SK-N-MC (cell line): ENCODE data around the gene FAM120A.
"Not testable (repeated sequence)": the region's sequence is repeated elsewhere in the genome, so short reads cannot be mapped to it uniquely, and the experiment has no call there.

ENCODE experiments used
- DNase-seq: peaks from one replicate; pipeline ENCODE4 v3.0.0-alpha.2; 2011; ENCODE audit warnings: low read depth, low spot score
- H3K27ac ChIP-seq: fragments of 200-600 bp; sonication (generic); 2 replicates; pipeline ENCODE4 v1.5.1; 2016; ENCODE audit warnings: mixed run types
- H3K36me3 ChIP-seq: fragments of 200-600 bp; sonication (generic); 2 replicates; pipeline ENCODE4 v1.6.1; 2017; ENCODE audit warnings: antibody characterized with exemption, low read length, mixed read lengths; ENCODE audit not compliant: insufficient read depth
- H3K4me3 ChIP-seq: fragments of 200-600 bp; sonication (generic); 2 replicates; pipeline ENCODE4 v1.5.1; 2016
- H3K9ac ChIP-seq: fragments of 200-600 bp; sonication (generic); 2 replicates; pipeline ENCODE4 v1.8.0; 2017; ENCODE audit warnings: mixed run types, mixed read lengths; ENCODE audit not compliant: insufficient read length
- H3K9me3 ChIP-seq: fragments of 200-600 bp; sonication (generic); 2 replicates; pipeline ENCODE4 v1.6.1; 2017; ENCODE audit warnings: low read depth, mild to moderate bottlenecking, antibody characterized with exemption, low read length, moderate library complexity, mixed read lengths
- EZH2 ChIP-seq: fragments of 200-600 bp; sonication (generic); IDR thresholded peaks from one replicate; pipeline ENCODE4 v1.6.1; 2017; ENCODE audit warnings: antibody characterized with exemption
- FOXP2 ChIP-seq: optimal IDR thresholded peaks from 2 replicates; pipeline ENCODE3; 2011; ENCODE audit warnings: mild to moderate bottlenecking, moderate library complexity; ENCODE audit not compliant: insufficient read depth; ENCODE audit errors: extremely low read length, control extremely low read depth
- POLR2AphosphoS5 ChIP-seq: IDR thresholded peaks from 2 replicates; pipeline ENCODE4 v1.6.1; 2012; ENCODE audit warnings: mild to moderate bottlenecking, low read depth, low read length, borderline replicate concordance

The FAM120A gene

DNA sequence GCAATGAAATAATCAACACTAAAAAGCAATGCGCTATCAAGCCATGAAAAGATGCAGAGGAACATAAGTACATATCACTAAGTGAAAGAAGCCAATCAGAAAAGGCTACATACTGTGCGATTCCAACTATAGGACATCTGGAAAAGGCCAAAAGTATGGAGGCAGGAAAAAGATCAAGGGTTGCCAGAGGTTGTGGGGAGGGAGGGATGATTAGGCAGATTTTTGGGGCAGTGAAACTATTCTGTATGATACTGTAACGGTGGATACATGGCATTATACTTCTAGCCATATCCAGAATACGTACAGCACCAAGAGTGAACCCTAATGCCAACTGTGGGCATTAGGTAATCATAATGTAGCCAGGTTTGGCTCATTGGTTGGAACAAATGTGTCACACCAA, 51.9 kb downstream of the FAM120A start:
- Histone ChIP-seq H3K36me3 (peaks cover 40% of the 10 kb centered on the region), H3K4me3 (no peak overlapping the region), H3K9ac (no peak overlapping the region), H3K9me3 (no peaks in the 10 kb centered on the region), H3K27ac (no peak overlapping the region)
- DNase-seq: no peak
- TF ChIP-seq EZH2 (no peak), POLR2AphosphoS5 (no peak)

GRCh38 chr9:93505541-93506132, 54.2 kb downstream of the FAM120A start:
- no peak for TF ChIP-seq POLR2AphosphoS5
- no peak for TF ChIP-seq EZH2
- no peak for TF ChIP-seq FOXP2
- Histone ChIP-seq H3K9ac (no peak overlapping the region), H3K36me3 (peaks cover 21% of the 10 kb centered on the region), H3K4me3 (no peak overlapping the region), H3K9me3 (no peaks in the 10 kb centered on the region), H3K27ac (no peak overlapping the region)
- DNase-seq: no peak

- no peaks in the 10 kb centered on the region for H3K9me3 ChIP-seq
- TF ChIP-seq FOXP2: no peak
- no peak for TF ChIP-seq POLR2AphosphoS5
- no peak for TF ChIP-seq EZH2
- no peak overlapping the region for H3K27ac ChIP-seq
- no peak overlapping the region for H3K9ac ChIP-seq
- H3K4me3 ChIP-seq: no peak overlapping the region
- H3K36me3 ChIP-seq: peaks cover 12% of the 10 kb centered on the region
- DNase-seq: no peak
Measured at GRCh38 chr9:93507768-93508167, 56.3 kb downstream of the FAM120A start.

GRCh38 chr9:93508207-93508606, 56.7 kb downstream of the FAM120A start:
- no peak for DNase-seq
- Histone ChIP-seq H3K9ac (no peak overlapping the region), H3K9me3 (no peaks in the 10 kb centered on the region), H3K27ac (no peak overlapping the region), H3K36me3 (peaks cover 7% of the 10 kb centered on the region), H3K4me3 (no peak overlapping the region)
- no peak for TF ChIP-seq FOXP2
- no peak for TF ChIP-seq EZH2
- TF ChIP-seq POLR2AphosphoS5: no peak

DNA sequence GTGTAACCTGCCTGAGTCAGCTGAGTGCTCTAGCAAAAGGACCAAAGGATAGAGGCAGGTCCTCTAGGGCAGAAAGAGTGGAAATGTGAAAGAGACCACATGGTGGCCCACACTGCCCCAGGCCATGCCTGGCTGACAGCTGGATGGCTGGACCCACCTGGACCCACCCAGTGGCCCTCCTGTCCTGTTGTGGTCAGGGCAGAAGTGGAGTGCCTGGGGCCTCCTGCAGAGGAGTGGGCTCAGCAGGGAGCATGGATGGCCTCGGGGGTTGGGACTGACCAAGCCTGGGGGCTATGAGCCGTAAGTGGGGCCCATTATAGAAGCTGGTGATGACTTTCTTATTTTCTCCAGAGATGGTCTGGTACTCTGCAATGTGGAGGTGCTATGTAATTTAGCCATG, 57.6 kb downstream of the FAM120A start:
- Histone ChIP-seq H3K4me3 (no peak overlapping the region), H3K9ac (no peak overlapping the region)

GRCh38 chr9:93510041-93510440, 58.6 kb downstream of the FAM120A start:
- no peak for DNase-seq
- Histone ChIP-seq H3K9me3 (no peaks in the 10 kb centered on the region), H3K4me3 (no peak overlapping the region), H3K36me3 (no peaks in the 10 kb centered on the region; the same call in 1 of the 2 replicates), H3K27ac (no peak overlapping the region), H3K9ac (no peak overlapping the region)
- no peak for TF ChIP-seq POLR2AphosphoS5
- TF ChIP-seq FOXP2: no peak
- no peak for TF ChIP-seq EZH2

More for the DNA sequence above, 57.6 kb downstream of the FAM120A start:
- no peak for DNase-seq
- TF ChIP-seq FOXP2: no peak
- no peak for TF ChIP-seq EZH2
- TF ChIP-seq POLR2AphosphoS5: no peak
- H3K27ac ChIP-seq: no peak overlapping the region
- H3K36me3 ChIP-seq: peaks cover 4% of the 10 kb centered on the region; the same call in 1 of the 2 replicates
- no peaks in the 10 kb centered on the region for H3K9me3 ChIP-seq

GRCh38 chr9:93511228-93511627, 59.7 kb downstream of the FAM120A start:
- not testable (repeated sequence) for DNase-seq, H3K27ac ChIP-seq, H3K9ac ChIP-seq, H3K36me3 ChIP-seq, H3K9me3 ChIP-seq, H3K4me3 ChIP-seq

GRCh38 chr9:93512170-93512812, 60.8 kb downstream of the FAM120A start:
- not testable (repeated sequence) for H3K36me3 ChIP-seq, H3K9me3 ChIP-seq, H3K4me3 ChIP-seq, H3K9ac ChIP-seq, H3K27ac ChIP-seq, DNase-seq

DNA sequence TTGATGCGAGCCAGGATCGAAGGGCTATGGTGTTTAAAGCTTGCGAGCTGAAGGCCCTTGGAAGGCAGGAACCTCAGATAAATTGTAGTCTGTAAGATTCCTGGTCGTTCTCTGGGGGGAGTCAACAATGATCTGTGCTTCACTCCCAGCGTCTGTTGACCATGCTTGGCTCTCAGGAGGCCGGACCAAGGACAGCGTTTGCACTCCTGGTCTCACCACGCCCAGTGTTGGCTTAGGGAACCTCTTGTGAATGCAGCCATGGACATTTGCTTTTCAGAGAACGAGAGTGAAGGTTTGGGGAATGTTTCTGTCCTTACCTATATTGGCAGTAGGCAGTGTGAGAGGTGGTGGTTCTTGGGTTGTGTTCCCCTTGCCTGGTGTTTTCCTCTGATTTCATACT, 62.1 kb downstream of the FAM120A start:
- TF ChIP-seq FOXP2 (no peak), POLR2AphosphoS5 (no peak), EZH2 (no peak)
- Histone ChIP-seq H3K36me3 (peaks cover 3% of the 10 kb centered on the region; the same call in 1 of the 2 replicates), H3K9ac (no peak overlapping the region), H3K9me3 (no peaks in the 10 kb centered on the region), H3K4me3 (no peak overlapping the region), H3K27ac (no peak overlapping the region)
- no peak for DNase-seq
